GM12878 (cell line): ENCODE data around the gene SOX5.

Experiments
- CTCF ChIP-seq, 3 experiments: IDR thresholded peaks in 2 of 3; conservative IDR thresholded peaks in 1 of 3; 2 replicates each; pipeline ENCODE4 v1.5.1; 2011; ENCODE audit warnings: low read depth in 3 of 3, low read length in 3 of 3, mild to moderate bottlenecking in 3 of 3, control low read depth in 2 of 3, moderate library complexity in 2 of 3, inconsistent platforms in 1 of 3, mixed read lengths in 1 of 3; ENCODE audit not compliant: control insufficient read depth in 2 of 3, insufficient read depth in 1 of 3; ENCODE audit errors: extremely low read depth in 1 of 3
- MEF2B ChIP-seq: fragments of 450-650 bp; IDR thresholded peaks from 2 replicates; pipeline ENCODE4 v1.6.1; 2018; ENCODE audit warnings: mild to moderate bottlenecking, moderate library complexity; ENCODE audit not compliant: partially characterized antibody, poor library complexity, severe bottlenecking
- POLR2A ChIP-seq: IDR thresholded peaks from 2 replicates; pipeline ENCODE4 v1.6.1; 2011; ENCODE audit warnings: low read depth, mild to moderate bottlenecking, low read length
- SIN3A ChIP-seq: IDR thresholded peaks from 2 replicates; pipeline ENCODE4 v1.6.1; 2012; ENCODE audit warnings: low read depth, low read length, improper control_type of control experiment
- SIX5 ChIP-seq: IDR thresholded peaks from 2 replicates; pipeline ENCODE4 v1.6.1; 2011; ENCODE audit warnings: mild to moderate bottlenecking, low read depth, low read length, moderate library complexity; ENCODE audit not compliant: severe bottlenecking
- SREBF2 ChIP-seq: IDR thresholded peaks from 2 replicates; pipeline ENCODE4 v1.6.1; 2012; ENCODE audit warnings: mild to moderate bottlenecking, low read length
- TARDBP ChIP-seq: IDR thresholded peaks from 2 replicates; pipeline ENCODE4 v1.6.1; 2016; ENCODE audit warnings: borderline replicate concordance
- ZNF217 ChIP-seq: fragments of 450-650 bp; IDR thresholded peaks from 2 replicates; pipeline ENCODE4 v1.6.1; 2017; ENCODE audit warnings: antibody characterized with exemption, mild to moderate bottlenecking
- ZNF687 ChIP-seq: fragments of 450-650 bp; IDR thresholded peaks from 2 replicates; pipeline ENCODE4 v1.6.1; 2017; ENCODE audit warnings: mild to moderate bottlenecking, moderate library complexity

- TF ChIP-seq ZNF217 = no peak
- TF ChIP-seq TARDBP = no peak
- no peak for TF ChIP-seq MEF2B
- TF ChIP-seq CTCF (IDR thresholded peaks at IDR 0.05 in 2 of 3, conservative IDR thresholded peaks at IDR 0.05 in 1 of 3; ENCODE audit: control insufficient read depth in 2 of 3, extremely low read depth in 1 of 3, insufficient read depth in 1 of 3, low read depth in 3 of 3, low read length in 3 of 3) = no peak
- no peak for TF ChIP-seq POLR2A
- no peak for TF ChIP-seq SREBF2
- no peak for TF ChIP-seq SIN3A
- TF ChIP-seq SIX5 = no peak
- TF ChIP-seq ZNF687 = no peak
These were observed 55.9 kb downstream of the SOX5 start for GRCh38 chr12:23893611-23894010.
